ENCODE results near the gene UBE2E2. TPM values are rescaled to one million over a fixed set of nuclear protein-coding genes. Genes with fewer than 3 reads are reported as not detected.

UBE2E2 gene
- total RNA-seq, 1 donor from 2014 or later: 40.0 TPM

DNA sequence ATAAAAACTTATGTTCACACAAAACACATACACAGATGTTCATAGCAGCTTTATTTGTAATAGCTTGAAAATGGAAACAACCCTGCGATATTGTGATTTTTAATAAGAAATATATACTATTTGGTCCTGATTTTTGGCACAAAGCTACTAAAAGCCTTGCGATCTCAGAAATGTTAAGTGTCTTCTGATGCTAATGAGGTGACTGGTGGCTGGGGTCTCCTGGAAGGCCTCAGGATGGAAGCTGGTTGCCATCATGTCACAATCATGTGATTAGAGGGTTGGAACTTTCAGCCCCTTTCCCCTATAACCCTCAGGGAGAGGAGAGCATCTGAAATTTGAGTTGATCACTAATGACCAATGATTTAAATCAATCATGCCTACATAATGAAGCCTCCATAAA lies 324.2 kb downstream of the UBE2E2 start:
- ATAC-seq (no peak), DNase-seq (ENCODE audit: missing footprints) (no peak)
- intact Hi-C loops (cut with DNase I): no loop called here

DNA sequence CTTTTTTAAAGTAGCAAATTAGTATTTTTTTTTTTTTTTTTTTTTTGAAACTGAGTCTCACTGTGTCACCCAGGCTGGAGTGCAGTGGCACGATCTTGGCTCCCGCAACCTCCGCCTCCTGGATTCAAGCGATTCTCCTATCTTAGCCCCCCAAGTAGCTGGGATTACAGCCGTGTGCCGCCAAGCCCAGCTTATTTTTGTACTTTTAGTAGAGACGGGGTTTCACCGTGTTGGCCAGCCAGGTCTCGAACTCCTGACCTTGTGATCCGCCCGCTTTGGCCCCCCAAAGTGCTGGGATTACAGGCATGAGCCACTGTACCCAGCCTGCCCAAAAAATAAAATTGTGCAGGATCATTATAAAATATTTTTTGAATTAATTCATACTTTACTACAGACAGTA lies 330.5 kb downstream of the UBE2E2 start:
- DNase-seq (ENCODE audit: missing footprints) (no peak), ATAC-seq (no peak)

DNA sequence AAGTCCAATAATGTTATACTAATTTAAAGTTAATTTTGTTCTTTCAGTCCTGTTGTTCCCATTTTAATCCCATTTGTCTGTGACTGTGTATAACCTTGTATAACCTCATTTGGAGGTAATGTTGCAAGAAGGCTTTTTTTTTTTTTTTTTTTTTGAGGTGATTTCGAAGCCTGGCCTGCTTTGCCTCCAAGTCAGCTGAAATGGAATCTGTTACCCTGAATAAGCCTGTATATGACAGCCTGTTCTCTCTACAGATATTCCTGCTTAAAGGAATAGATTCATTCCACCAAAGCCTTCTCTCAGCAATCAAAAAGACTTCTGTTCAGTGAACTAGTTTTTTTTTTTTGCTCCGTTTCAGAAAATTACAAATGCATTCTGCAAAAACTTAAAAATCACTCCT lies 330.9 kb downstream of the UBE2E2 start:
- ATAC-seq (no peak), DNase-seq (ENCODE audit: missing footprints) (no peak)
- intact Hi-C loops (cut with DNase I): no loop called here

More for the DNA sequence above, 330.5 kb downstream of the UBE2E2 start:
- intact Hi-C loops (cut with DNase I): no loop called here

DNA sequence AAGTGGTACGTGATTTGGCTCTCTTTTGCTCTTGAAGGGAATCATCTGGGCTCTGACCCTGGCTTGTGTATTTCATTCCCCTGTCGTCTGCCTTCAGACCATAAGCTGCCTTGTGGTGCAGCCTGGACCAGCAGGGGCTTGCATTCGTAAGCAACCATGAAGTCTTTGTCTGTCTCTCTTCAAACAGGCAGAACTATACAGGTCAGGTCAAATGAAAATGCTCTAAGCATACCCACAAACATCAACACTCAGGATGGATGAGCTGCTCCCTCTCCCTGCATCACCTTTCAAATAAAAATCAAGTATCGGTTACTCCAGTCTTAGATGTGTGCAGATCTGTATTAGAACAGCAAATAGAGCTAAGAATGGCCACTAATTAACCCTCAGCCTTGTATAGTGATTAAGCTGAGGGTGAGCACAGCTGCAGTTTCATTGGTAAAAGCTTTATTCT lies 334.0 kb downstream of the UBE2E2 start:
- no peak for ATAC-seq
- DNase-seq (ENCODE audit: missing footprints): no peak
- intact Hi-C loops (cut with DNase I): no loop called here

DNA sequence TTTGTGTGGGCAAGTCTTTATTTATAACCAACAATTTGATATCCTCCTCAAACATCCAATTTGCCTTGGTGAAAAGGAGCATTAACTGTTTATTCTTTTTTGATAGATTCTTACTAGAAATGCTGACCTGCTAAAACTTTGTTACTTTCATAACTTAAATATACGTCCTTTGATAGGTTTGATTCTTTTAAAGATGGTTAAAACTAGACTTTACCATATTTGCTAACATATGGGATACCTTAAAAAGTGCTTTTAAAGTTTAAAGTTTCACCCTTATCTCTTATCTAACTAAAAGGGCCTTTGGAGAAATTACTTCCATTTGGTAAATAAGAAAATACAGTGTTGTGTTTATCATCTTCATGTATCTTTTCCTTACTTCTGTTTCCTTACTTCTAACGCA lies 336.1 kb downstream of the UBE2E2 start:
- intact Hi-C loops (cut with DNase I): no loop called here
- ATAC-seq (no peak), DNase-seq (ENCODE audit: missing footprints) (no peak)

DNA sequence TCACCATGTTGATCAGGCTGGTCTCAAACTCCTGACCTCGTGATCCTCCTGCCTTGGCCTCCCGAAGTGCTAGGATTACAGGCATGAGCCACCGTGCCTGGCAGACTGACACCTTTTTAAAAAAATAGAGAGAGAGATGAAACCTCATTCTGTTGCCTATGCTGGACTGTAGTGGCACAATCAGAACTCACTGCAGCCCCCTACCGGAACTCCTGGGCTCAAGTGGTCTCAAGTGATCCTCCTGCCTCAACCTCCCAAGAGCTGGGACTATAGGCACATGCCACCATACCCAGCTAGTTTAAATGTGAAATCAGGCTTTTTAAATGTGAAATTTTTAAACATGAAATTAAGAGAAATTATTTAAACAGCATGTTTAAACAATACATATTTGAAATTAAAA lies 337.5 kb downstream of the UBE2E2 start:
- DNase-seq (ENCODE audit: missing footprints): no peak
- intact Hi-C loops (cut with DNase I): no loop called here
- ATAC-seq: no peak

DNA sequence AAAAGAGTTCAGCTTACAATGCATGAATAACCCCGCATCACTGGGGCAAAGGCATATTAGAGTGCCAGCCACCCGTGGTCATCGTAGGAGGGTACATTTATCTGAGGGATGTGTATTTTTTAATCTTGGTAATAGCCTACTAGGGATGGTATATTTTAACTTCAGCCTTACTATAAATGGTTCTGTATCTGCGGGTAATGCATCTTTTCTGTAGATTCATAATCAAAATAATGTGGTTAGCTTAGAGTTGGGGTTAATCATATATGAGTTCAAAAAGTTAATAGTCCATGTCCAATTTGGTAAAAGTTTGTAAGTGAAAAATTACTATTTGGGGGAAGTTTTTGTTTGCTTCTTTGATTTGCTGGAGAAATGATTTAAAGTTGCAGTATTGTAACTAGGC lies 339.0 kb downstream of the UBE2E2 start:
- ATAC-seq: no peak
- DNase-seq (ENCODE audit: missing footprints): no peak
- intact Hi-C loops (cut with DNase I): no loop called here

DNA sequence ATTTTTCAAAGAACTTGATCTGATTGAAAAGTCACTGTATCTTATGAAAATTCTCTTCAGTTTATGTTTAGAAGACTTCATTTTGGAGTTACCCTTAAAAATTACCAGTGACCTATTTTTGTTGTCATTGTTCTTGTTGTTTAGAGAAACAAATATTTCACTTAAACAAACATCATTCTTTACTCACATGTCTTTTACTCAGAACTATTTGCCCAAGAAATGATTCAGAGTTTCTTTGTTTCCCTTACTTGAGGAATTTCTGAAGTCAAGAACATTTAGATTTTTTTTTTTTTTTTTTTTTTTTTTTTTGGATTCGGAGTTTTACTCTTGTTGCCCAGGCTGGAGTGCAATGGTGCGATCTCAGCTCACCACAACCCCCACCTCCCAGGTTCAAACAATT lies 343.1 kb downstream of the UBE2E2 start:
- intact Hi-C loops (cut with DNase I): no loop called here
- DNase-seq (ENCODE audit: missing footprints) (no peak), ATAC-seq (no peak)

DNA sequence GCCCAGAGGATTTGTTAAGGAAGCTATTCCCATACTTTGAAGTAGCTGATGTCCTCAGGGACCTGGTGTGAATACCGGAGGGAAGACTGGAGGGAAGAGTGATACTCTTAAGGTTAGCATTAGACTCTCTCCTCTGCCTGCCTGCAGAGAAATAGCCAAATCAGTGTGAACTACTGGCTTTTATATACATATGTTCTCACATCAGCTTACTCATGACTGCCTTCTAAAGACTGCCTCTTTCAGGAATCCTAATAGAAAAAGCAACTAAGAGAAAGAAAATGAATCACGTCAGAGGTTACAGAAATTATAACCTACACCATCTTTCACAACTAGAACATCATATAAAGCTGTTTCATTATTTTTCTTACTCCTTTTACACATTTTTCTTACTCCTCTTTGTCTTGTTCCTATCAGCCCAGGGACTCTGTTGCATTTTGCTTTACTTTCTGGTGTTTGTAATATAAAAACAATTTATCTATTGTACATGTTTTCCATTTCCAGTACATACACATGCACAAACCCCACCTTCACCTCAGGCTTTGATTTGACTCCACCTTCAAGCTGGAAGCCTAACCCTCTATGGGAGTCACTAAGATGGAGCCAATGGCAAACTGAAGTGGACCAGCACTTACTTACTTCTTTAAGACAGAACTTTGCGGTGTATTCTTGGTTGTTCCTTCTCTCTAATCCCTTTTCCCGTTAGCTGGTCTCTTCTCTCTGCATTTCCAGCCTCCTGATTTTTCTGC lies 345.0 kb downstream of the UBE2E2 start:
- intact Hi-C loops (cut with DNase I): no loop called here
- DNase-seq (ENCODE audit: missing footprints): no peak
- ATAC-seq: no peak

DNA sequence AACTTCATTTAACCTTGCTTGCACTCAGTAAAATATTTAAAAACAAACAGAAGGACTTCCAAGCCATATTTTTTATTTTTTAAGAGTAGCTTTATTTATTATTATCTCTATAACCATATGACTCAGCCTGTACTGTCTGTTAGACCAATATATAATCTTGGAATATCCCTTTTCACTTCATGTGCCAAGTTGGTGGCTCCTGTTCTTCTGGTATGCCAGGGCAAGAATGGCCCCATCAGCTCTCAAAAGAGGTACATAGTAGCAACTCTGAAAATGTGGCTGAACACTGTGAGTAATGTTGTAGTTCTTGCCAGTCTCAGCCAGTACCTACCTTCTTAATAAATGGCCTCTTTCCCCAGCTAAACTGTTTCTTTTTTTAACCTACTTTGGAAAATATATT lies 345.6 kb downstream of the UBE2E2 start:
- intact Hi-C loops (cut with DNase I): no loop called here
- ATAC-seq: no peak
- DNase-seq (ENCODE audit: missing footprints): no peak

DNA sequence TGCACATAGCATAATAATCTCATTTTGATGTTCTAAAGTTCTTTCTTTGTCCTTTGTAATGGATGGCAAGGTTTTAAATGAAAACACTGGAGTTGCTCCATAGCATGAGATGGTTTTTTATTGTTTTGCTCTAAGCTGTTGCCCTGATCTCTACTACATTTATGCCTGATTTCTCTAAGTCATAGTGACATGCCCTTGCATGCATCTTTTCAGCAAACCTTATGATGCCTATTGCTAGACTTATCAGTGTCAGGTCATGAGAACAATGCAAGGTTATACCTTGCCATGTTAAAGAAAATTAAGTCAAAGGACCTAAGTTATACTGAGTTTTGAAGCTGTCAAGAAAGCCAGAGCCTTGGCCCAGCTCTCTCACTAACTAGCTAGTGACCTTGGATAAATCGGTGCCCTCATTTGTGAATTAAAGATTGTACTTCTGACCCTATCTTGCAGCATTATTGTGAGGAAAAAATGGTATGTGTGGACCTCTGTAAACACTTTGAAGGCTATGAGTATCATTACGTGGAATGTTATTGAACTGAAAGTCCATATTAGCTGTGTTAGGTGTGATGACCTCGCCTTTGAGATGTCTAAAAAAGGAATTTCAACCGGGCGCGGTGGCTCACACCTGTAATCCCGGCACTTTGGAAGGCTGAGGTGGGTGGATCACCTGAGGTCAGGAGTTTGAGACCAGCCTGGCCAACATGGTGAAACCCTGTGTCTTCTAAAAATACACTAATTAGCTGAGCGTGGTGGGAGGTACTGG lies 346.2 kb downstream of the UBE2E2 start:
- intact Hi-C loops (cut with DNase I): no loop called here
- no peak for DNase-seq (ENCODE audit: missing footprints)
- no peak for ATAC-seq

DNA sequence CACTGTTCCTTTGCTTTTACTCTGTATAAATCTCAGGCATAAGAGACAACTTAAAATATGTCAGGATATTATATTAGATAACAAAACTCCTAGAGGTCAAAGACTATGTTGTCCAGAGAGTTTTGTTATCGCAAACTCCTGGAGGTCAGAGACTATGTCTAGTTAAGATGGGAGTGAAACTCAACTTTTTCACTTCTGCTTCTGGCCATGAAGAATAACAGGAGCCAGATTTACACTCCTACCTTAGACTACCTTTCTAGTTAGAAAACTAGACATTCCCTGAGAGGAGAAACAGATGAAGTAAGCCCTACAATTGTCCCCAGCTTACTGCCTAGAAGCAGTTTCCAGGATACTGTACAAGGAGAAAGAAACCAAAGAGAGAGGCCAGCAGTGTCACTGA lies 347.3 kb downstream of the UBE2E2 start:
- ATAC-seq (no peak), DNase-seq (ENCODE audit: missing footprints) (no peak)
- intact Hi-C loops (cut with DNase I): no loop called here

DNA sequence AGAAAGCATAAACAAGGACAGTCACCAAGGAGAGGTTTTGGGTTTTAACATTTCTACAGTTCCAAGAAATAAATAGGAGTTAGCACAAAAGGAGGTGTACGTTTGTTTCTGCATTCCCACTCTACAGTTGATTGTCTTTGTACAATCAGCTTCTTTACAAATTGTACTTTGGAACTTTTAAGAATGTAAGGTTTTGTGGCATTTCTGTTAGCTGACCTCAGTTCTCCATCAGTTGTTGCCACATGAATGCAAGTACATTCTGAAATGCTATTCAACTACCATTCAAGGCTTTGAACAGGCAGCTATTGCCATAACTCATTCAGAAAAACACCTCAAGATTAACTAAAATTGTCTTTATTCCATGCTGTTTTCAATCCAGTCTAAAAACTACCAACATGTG lies 349.4 kb downstream of the UBE2E2 start:
- no peak for DNase-seq (ENCODE audit: missing footprints)
- no peak for ATAC-seq
- intact Hi-C loops (cut with DNase I): no loop called here

DNA sequence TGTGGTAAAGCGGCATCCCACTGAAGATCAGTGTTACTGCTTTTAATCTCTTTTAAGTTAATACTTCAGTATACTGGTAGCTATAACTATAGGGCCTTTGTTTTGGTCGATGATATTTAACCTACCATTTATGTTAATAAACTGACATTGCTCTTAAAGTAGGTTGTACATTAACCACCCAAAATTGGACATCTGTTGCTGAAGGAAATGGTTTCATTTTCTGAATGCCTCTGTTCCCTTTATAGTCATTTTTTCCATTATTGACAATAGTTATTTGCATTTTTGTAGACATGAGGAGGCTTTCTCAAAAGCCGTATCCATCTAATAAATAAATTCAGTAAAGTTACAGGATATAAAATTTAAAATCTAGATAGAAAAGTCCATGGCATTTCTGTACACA lies 350.2 kb downstream of the UBE2E2 start:
- ATAC-seq: no peak
- DNase-seq (ENCODE audit: missing footprints): no peak
- intact Hi-C loops (cut with DNase I): no loop called here

DNA sequence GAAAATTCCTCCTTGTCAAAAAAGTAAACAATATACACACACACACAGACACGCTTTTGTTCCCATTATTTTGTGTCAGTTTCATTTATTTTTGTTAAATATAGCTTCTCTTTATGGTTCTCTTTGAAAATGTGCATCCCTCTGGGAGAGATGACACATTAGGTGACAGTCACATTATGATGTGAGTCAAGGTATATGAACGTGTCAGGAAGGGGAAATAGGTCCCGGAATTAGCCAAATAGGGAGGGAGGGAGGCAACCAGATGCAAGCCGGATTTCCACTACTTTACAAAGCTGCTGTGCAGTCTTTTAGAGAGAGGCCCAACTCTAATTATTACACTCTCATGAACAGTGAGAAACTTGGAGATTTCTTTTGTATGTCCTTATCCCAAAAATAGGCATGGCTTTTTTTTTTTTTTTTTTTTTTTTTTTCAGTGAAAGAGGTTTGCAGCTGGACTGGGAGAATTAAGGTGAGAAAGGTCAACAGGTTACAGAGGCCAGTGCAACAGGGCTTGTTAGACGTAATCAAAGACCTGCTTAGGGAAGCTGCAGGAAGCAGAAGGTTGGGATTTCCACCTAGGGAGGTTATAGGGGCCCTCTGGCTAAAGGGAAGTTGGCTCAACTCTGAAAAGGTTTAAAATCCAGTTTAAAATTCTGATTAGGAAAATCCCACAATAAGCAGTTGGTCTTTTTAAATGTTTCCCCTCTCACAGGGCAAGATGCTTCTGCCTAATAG lies 362.1 kb downstream of the UBE2E2 start:
- DNase-seq (ENCODE audit: missing footprints) (no peak), ATAC-seq (no peak)
- intact Hi-C loops (cut with DNase I): no loop called here

DNA sequence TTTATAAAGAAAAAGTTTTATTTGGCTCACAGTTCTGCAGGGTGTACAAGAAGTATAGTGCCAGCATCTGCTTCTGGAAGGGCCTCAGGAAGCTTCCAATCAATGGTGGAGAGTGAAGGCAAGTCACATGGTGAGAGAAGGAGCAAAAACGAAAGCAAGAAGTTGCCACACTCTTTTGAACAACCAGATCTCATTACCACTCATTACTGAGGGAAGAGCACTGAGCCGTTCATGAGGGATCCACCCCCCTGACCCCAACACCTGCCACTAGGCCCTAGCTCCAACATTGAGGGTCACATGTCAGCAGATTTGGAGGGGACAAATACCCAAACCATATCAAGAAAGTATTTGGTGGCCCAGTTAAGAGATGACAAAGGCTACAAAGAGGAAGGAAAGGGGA lies 363.4 kb downstream of the UBE2E2 start:
- intact Hi-C loops (cut with DNase I): no loop called here
- ATAC-seq (no peak), DNase-seq (ENCODE audit: missing footprints) (no peak)

DNA sequence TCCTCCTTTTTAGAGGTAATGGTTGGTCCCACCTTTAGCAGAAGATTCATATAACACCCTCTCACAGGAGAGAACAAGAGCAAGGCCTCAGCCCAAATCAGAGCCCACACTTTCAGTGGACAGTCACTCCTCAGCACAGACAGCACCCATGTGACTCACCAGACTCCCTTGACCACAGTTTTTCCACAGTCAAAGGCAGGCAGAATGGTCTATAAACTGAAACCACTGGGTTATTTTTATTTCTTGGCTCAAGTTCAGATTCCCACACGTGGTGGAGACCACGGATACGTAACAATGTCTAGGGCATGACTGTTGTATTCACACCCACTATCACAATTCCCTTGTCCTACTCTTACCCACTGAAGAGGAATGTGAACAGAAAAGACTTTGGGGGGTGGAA lies 364.8 kb downstream of the UBE2E2 start:
- ATAC-seq: no peak
- intact Hi-C loops (cut with DNase I): no loop called here
- DNase-seq (ENCODE audit: missing footprints): no peak

DNA sequence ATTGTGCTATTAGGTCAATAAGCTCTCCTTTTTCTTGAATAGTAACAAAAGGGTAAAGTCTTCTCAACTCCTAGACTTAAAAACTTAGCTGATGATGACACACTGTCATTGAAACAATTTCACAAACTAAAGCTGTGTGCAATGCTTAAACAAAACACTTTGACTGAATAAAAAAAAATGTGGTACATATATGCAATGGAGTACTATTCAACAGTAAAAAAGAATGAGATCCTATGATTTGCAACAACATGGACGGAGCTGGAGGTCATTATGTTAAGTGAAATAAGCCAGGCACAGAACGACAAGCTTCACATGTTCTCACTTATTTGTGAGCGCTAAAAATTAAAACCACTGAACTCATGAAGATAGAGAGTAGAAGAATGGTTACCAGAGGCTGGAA lies 370.7 kb downstream of the UBE2E2 start:
- DNase-seq (ENCODE audit: missing footprints): no peak
- no peak for ATAC-seq
- intact Hi-C loops (cut with DNase I): no loop called here

DNA sequence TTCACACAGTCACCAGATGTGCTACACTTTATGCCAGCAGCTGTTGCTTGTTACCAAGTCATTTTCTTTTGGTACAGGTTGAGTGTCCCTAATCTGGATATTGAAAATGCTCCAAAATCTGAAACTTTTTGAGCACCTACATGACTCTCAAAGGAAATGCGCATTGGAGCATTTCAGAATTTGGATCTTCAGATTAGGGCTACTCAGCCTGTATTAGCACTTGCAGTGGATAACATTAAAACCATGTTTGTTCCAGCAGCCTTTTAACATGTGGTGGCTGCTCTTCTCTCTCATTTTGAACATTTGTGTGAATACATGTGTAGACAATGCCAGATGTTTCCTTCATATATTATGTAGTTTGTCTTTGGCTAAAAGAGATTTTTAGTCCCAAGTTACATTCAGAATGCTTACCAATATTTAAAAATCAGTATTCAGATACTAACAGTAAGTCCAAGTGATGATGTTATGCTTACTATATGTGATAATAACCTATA lies 371.7 kb downstream of the UBE2E2 start:
- no peak for DNase-seq (ENCODE audit: missing footprints)
- ATAC-seq: no peak

DNA sequence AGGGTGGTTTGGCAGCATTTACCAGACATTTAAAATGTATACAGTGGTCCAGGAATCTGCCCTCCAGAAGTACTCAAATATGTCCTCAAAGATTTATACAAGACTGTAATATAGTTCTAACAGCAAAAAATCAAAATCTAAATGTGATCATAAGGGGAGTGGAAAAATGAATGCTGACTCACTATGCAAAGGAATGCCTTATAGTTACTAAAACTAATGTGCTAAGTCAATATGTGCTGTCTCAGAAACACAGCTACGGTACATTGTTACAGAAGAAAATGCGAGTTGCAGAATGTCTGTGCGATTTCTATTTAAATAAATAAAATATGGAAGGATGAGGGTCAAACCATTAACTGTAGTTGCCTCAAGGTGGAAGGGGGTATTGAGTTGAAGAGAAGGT lies 372.6 kb downstream of the UBE2E2 start:
- no peak for DNase-seq (ENCODE audit: missing footprints)
- intact Hi-C loops (cut with DNase I): no loop called here
- ATAC-seq: no peak

More for the DNA sequence above, 371.7 kb downstream of the UBE2E2 start:
- intact Hi-C loops (cut with DNase I): no loop called here

Data from Right ventricle myocardium inferior (tissue), 1 donor.